Prostate gland (tissue), 2 donors: ENCODE results near the gene ADAMTSL2. TPM values are rescaled to one million over a fixed set of nuclear protein-coding genes. Genes with fewer than 3 reads are reported as not detected.
A peak's percentile ranks its signal among the peaks of the same experiment; 100 is the strongest.

Source experiments
- DNase-seq: peaks from one replicate; pipeline ENCODE4 v3.0.0-alpha.2; 2019; ENCODE audit warnings: low spot score
- H3K27ac ChIP-seq, 2 donors: fragments of 200-600 bp; sonication (generic); 2 replicates each; pipeline ENCODE4 v1.5.1; 2017 to 2019
- H3K27me3 ChIP-seq: fragments of 200-600 bp; sonication (generic); replicated peaks from 2 replicates; pipeline ENCODE4 v1.5.1; 2019; ENCODE audit not compliant: insufficient read depth
- H3K36me3 ChIP-seq, 2 donors: fragments of 200-600 bp; sonication (generic); 1 replicate in 1 of 2; 2 replicates in 1 of 2; pipeline versions ENCODE4 v1.5.1 to v1.8.1; 2017 to 2019
- H3K4me1 ChIP-seq: fragments of 200-600 bp; sonication (generic); replicated peaks from 2 replicates; pipeline ENCODE4 v1.5.1; 2019
- H3K4me3 ChIP-seq, 2 donors: fragments of 200-600 bp; sonication (generic); 2 replicates each; pipeline ENCODE4 v1.5.1; 2017 to 2019
- H3K9me3 ChIP-seq: fragments of 200-600 bp; sonication (generic); 2 replicates; pipeline ENCODE4 v1.5.1; 2017
- CTCF ChIP-seq, 4 experiments: fragments of 200-600 bp in 2 of 4; fragments of 450-650 bp in 2 of 4; sonication (generic) in 2 of 4; IDR thresholded peaks; 1 replicate in 3 of 4; 2 replicates in 1 of 4; pipeline ENCODE4 v1.5.1; 2016 to 2019; ENCODE audit warnings: antibody characterized with exemption in 4 of 4, mild to moderate bottlenecking in 2 of 4, moderate library complexity in 2 of 4
- POLR2A ChIP-seq: fragments of 450-650 bp; IDR thresholded peaks from one replicate; pipeline ENCODE4 v1.6.1; 2016; ENCODE audit warnings: antibody characterized with exemption, mild to moderate bottlenecking
- POLR2AphosphoS5 ChIP-seq: sonication (generic); formaldehyde crosslinking; IDR thresholded peaks from one replicate; pipeline ENCODE4 v1.6.1; 2017; ENCODE audit warnings: antibody characterized with exemption
- WGBS: methylation state at CpG from one replicate; pipeline ENCODE4 v1.1.5; 2018; 5-methylcytosine and 5-hydroxymethylcytosine counted together
- intact Hi-C: fragments of 100-400 bp; cut with DNase I; formaldehyde crosslinking; loops from one replicate; pipeline ENCODE4 v1.14.2; 2022
- total RNA-seq, 2 donors: library from RNA; depleted of rRNA; stranded (reverse); fragments of >200 nt; gene quantifications; one replicate each; pipeline ENCODE4 v1.1.0, GENCODE V29; 2016

ADAMTSL2 gene
- total RNA-seq, 2 donors from 2014 or later: 1.6 to 11.6 TPM

DNA sequence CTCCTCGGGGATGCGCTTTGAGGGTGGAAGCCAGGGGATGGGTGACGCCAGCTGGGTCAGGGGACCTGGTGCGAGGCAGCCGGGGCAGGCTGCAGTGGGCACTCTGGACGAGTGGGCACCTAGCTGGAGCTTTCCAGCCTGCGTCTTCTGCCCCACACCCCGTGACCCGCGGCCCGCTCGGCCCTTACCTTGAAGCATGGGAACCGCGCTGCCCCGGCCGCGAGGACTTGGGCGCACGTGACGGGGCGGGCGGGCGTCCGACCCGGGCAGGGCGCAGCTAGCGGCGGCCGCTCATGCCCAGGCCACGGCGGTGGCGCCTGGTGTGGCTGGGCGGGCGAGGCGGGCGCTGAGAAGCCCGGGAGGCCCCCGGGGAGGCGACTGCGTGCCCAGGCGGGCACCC is 74.4 kb downstream of the ADAMTSL2 start:
- no peak for DNase-seq
- no peak overlapping the region for H3K27ac ChIP-seq
- no peaks in the 10 kb centered on the region for H3K9me3 ChIP-seq
- peaks cover 12% of the 10 kb centered on the region for H3K27me3 ChIP-seq
- no peaks in the 10 kb centered on the region for H3K36me3 ChIP-seq
- H3K4me3 ChIP-seq: peak overlapping the region in 1 of 2 donors; percentile 17
- H3K4me1 ChIP-seq: no peaks in the 10 kb centered on the region
- WGBS: 27% methylated on average over 13 of the region's 41 CpGs
- intact Hi-C loops: no loop called here
- TF ChIP-seq POLR2AphosphoS5: no peak
- TF ChIP-seq POLR2A: no peak
- no peak for TF ChIP-seq CTCF (IDR thresholded peaks at IDR 0.05)

DNA sequence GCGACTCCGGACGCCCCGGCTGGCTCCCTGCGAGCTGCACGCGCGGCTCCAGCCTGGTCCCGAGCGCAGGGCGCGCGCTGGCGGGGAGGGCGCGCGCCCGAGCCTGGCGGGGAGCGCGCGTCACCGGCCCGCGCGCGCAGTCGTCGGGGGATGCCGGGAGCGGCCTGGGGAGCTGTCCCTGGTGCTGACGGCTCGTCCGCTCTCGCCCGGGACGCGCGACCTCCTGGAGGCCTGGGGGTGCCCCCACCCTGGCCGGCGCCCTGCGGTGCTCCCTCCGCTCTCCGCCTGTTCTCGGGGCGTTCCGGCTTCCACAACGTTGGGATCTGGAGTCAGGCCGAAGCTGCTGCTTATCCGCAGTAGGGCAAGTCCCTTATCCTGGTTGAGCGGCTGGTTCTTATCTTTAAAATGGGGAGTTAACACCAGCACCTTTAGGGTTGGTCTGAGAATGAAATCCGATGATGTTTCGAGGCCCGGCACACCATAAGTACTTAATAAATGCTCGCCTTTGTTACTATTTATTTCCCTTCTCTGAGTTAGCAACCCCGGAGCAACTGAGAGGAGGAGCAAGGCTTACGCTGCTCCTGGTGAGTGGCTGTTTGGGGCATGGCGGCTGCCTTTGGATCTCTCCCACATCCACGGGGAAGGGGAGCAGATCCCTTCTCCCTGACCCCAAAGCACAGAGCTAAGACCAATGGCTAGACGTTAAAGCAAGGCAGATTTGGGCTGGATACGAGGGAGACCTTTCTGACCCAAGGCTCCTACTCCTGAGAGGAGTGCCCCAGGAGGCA is 75.0 kb downstream of the ADAMTSL2 start, which contains the start of gene FAM163B:
TSS of gene FAM163B (minus strand) at position 79 of the 788 bp plus-strand sequence. CDS start 29,166 bp downstream, outside the sequence.
- TF ChIP-seq POLR2A (no peak), POLR2AphosphoS5 (no peak), CTCF (IDR thresholded peaks at IDR 0.05) (no peak)
- intact Hi-C loops: no loop called here
- Histone ChIP-seq H3K27ac (no peak within 1 kb of the TSS), H3K4me1 (no peaks in the 10 kb centered on the region), H3K9me3 (no peaks in the 10 kb centered on the region), H3K36me3 (no peaks in the 10 kb centered on the region), H3K4me3 (peak within 1 kb of the TSS in 1 of 2 donors; percentile 17), H3K27me3 (peaks cover 12% of the 10 kb centered on the region)
- DNase-seq: peak; percentile 13
- WGBS: 11% methylated on average over 60 of the region's 61 CpGs

- Histone ChIP-seq H3K27me3 (peaks cover 12% of the 10 kb centered on the region), H3K4me3 (no peak overlapping the region), H3K27ac (no peak overlapping the region), H3K9me3 (no peaks in the 10 kb centered on the region), H3K36me3 (no peaks in the 10 kb centered on the region), H3K4me1 (no peaks in the 10 kb centered on the region)
- intact Hi-C loops: no loop called here
- TF ChIP-seq POLR2AphosphoS5 (no peak), CTCF (IDR thresholded peaks at IDR 0.05) (no peak), POLR2A (no peak)
- no peak for DNase-seq
- WGBS: 92% methylated on average over 5 of the region's 5 CpGs
These were observed 76.3 kb downstream of the ADAMTSL2 start for GRCh38 chr9:133610845-133611244.

DNA sequence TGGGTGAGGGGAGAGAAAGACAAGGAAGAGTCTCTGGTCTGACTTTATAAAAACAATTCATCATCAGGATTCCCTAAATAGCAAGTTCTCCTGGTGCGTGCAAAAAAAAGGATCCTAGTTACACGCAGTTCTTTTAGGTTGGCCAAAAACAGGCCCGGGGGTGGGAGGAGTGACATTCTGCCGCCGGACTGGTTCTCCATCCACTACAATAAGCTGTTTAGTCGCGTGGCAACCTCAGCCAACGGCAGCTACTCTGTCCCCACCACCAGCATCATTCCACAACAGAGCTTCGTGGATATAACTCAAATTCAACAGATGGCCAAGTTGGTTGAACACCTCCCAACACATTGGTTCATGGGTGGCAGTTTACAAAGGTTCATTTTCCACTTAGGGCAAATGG is 77.5 kb downstream of the ADAMTSL2 start:
- Histone ChIP-seq H3K27ac (no peak overlapping the region), H3K4me3 (no peak overlapping the region), H3K4me1 (no peaks in the 10 kb centered on the region), H3K27me3 (peaks cover 12% of the 10 kb centered on the region), H3K36me3 (no peaks in the 10 kb centered on the region), H3K9me3 (no peaks in the 10 kb centered on the region)
- DNase-seq: no peak
- TF ChIP-seq POLR2A (no peak), POLR2AphosphoS5 (no peak), CTCF (IDR thresholded peaks at IDR 0.05) (no peak)
- WGBS: 74% methylated on average over 9 of the region's 9 CpGs
- intact Hi-C loops: no loop called here

- 27% methylated on average over 8 of the region's 8 CpGs for WGBS
- TF ChIP-seq POLR2A (no peak), POLR2AphosphoS5 (no peak), CTCF (IDR thresholded peaks at IDR 0.05) (no peak)
- no peak overlapping the region for H3K4me3 ChIP-seq
- peak; percentile 10 for DNase-seq
- H3K36me3 ChIP-seq: no peaks in the 10 kb centered on the region
- H3K27ac ChIP-seq: no peak overlapping the region
- no peaks in the 10 kb centered on the region for H3K9me3 ChIP-seq
- intact Hi-C loops: no loop called here
- no peaks in the 10 kb centered on the region for H3K4me1 ChIP-seq
- H3K27me3 ChIP-seq: peaks cover 7% of the 10 kb centered on the region
These were observed 78.3 kb downstream of the ADAMTSL2 start for GRCh38 chr9:133612816-133613215.
